Spleen (tissue), 11 donors: ENCODE data around the gene RAP1B. TPM values are rescaled to one million over a fixed set of nuclear protein-coding genes. Genes with fewer than 3 reads are reported as not detected.

Source experiments
- DNase-seq: peaks from one replicate; pipeline ENCODE4 v3.0.0-alpha.2; 2020
- H3K27ac ChIP-seq, 8 donors: fragments of 200-600 bp; sonication (generic) in 7 of 8; 1 replicate in 4 of 8; 2 replicates in 4 of 8; pipeline versions ENCODE4 v1.5.0 to v1.8.0; 2016 to 2021; ENCODE audit warnings: inconsistent platforms in 4 of 8, mild to moderate bottlenecking in 4 of 8, moderate library complexity in 1 of 8
- H3K27me3 ChIP-seq, 7 donors: fragments of 200-600 bp; sonication (generic) in 6 of 7; replicated peaks in 1 of 7; 1 replicate in 4 of 7; 2 replicates in 3 of 7; pipeline versions ENCODE4 v1.5.0 to v1.8.0; 2016 to 2021; ENCODE audit warnings: inconsistent platforms in 3 of 7, mild to moderate bottlenecking in 1 of 7
- H3K36me3 ChIP-seq, 6 donors: fragments of 200-600 bp; sonication (generic) in 5 of 6; 1 replicate in 4 of 6; 2 replicates in 2 of 6; pipeline versions ENCODE4 v1.5.0 to v1.8.0; 2016 to 2021; ENCODE audit warnings: inconsistent platforms in 2 of 6
- H3K4me1 ChIP-seq, 6 donors: fragments of 200-600 bp; sonication (generic) in 5 of 6; 1 replicate in 3 of 6; 2 replicates in 3 of 6; pipeline versions ENCODE4 v1.5.0 to v1.8.0; 2016 to 2021; ENCODE audit warnings: inconsistent platforms in 3 of 6
- H3K4me3 ChIP-seq, 8 donors: fragments of 200-600 bp; sonication (generic) in 7 of 8; 1 replicate in 4 of 8; 2 replicates in 4 of 8; pipeline versions ENCODE4 v1.5.0 to v1.8.0; 2016 to 2021; ENCODE audit warnings: inconsistent platforms in 4 of 8, mild to moderate bottlenecking in 4 of 8, moderate library complexity in 2 of 8
- H3K9me3 ChIP-seq, 8 donors: fragments of 200-600 bp; sonication (generic) in 7 of 8; 1 replicate in 4 of 8; 2 replicates in 4 of 8; pipeline versions ENCODE4 v1.5.0 to v1.8.0; 2016 to 2021; ENCODE audit warnings: inconsistent platforms in 4 of 8
- POLR2A ChIP-seq, 3 donors: fragments of 450-650 bp; IDR thresholded peaks; one replicate each; pipeline ENCODE4 v1.5.1; 2017; ENCODE audit warnings: antibody characterized with exemption in 3 of 3, mild to moderate bottlenecking in 1 of 3
- POLR2AphosphoS5 ChIP-seq, 3 donors: sonication (generic); formaldehyde crosslinking; IDR thresholded peaks; one replicate each; pipeline ENCODE4 v1.5.1; 2017; ENCODE audit warnings: antibody characterized with exemption in 3 of 3
- WGBS, 5 donors: extraction: QIAGEN DNeasy Blood & Tissue Kit in 3 of 5; methylation state at CpG; one replicate each; pipeline versions ENCODE4 v1.1.5 to v1.1.7; 2013 to 2018; 5-methylcytosine and 5-hydroxymethylcytosine counted together
- intact Hi-C: fragments of 100-400 bp; cut with DNase I; formaldehyde crosslinking; loops from one replicate; pipeline ENCODE4 v1.15.0; 2023; ENCODE audit warnings: low total_unique reads
- polyA plus RNA-seq, 3 donors: library from polyadenylated mRNA; stranded (reverse); fragments of 200-250 nt; gene quantifications; one replicate each; pipeline ENCODE4 v1.2.1, GENCODE V29; 2013
- total RNA-seq, 7 donors: library from RNA; depleted of rRNA in 3 of 7; stranded (reverse); fragments of >200 nt in 3 of 7; fragmentation: NEBNext Ultra II Directional in 4 of 7; extraction: Animal tissue kit (Norgen Biotek cat#: 25700) in 4 of 7; gene quantifications; one replicate each; pipeline versions ENCODE4 v1.1.0 to v1.2.1, GENCODE V29; 2016 to 2021
- TF ChIP-seq, protein P1 (sequence below), 11 experiments: fragments of 200-600 bp in 7 of 11; fragments of 450-650 bp in 4 of 11; sonication (generic) in 4 of 11; IDR thresholded peaks in 8 of 11; conservative IDR thresholded peaks in 3 of 11; 1 replicate in 7 of 11; 2 replicates in 4 of 11; pipeline versions ENCODE4 v1.4.0 to v1.8.0; 2016 to 2021; ENCODE audit warnings: antibody characterized with exemption in 11 of 11, inconsistent platforms in 4 of 11, mild to moderate bottlenecking in 1 of 11
- donor health status: healthy with polysubstance abuse.
- donor health status: DM: no; HTN: no; CAD: no; lungs with moderate emphysema.
- donor health status: DM: no; HTN: no; CAD: no.
- donor health status: Bipolar disorder and iron deficiency.
- donor health status: healthy.
- donor health status: DM: no; HTN: no; CAD: no.
- donor health status: DM: yes; HTN: yes; CAD: no.

Gene RAP1B
- total and polyA plus RNA-seq, 10 donors, result 107 to 321 (median 235) TPM

DNA sequence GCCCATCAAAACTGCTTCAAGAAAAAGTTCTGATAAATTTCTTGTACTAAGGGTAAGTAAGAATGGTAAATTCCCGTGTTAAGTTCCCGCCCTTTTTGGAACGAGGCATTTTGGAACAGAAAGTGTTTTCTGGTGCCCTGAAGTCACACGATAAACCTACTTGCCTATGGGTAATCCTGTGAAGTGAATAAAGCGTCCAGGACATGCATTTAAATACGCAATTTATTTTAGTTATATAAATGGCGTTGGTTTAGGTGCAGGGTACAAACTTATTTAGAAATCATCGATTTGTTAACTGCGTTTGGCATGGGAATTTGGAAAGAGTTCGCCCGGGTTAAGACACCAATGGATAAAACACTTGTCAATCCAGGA lies 715 bp upstream of the RAP1B start:
- H3K9me3 ChIP-seq, result no peaks in the 10 kb centered on the region
- intact Hi-C loops, result loop anchor here (5.0 to 10.0 kb wide), 2 partner anchors 75 to 77 kb away; partner anchors contain the start of gene NUP107
- 6 to 15% (median 9%) methylated on average over 11 of the region's 11 CpGs for WGBS, 5 donors
- peak overlapping the region; percentile 36 to 81 (median 64) for H3K4me3 ChIP-seq
- peaks cover 21 to 55% (median 38%) of the 10 kb centered on the region in 6 donors for H3K4me1 ChIP-seq
- no peaks in the 10 kb centered on the region for H3K27me3 ChIP-seq
- TF ChIP-seq, protein P1, sequence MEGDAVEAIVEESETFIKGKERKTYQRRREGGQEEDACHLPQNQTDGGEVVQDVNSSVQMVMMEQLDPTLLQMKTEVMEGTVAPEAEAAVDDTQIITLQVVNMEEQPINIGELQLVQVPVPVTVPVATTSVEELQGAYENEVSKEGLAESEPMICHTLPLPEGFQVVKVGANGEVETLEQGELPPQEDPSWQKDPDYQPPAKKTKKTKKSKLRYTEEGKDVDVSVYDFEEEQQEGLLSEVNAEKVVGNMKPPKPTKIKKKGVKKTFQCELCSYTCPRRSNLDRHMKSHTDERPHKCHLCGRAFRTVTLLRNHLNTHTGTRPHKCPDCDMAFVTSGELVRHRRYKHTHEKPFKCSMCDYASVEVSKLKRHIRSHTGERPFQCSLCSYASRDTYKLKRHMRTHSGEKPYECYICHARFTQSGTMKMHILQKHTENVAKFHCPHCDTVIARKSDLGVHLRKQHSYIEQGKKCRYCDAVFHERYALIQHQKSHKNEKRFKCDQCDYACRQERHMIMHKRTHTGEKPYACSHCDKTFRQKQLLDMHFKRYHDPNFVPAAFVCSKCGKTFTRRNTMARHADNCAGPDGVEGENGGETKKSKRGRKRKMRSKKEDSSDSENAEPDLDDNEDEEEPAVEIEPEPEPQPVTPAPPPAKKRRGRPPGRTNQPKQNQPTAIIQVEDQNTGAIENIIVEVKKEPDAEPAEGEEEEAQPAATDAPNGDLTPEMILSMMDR (IDR thresholded peaks at IDR 0.05 in 8 of 11, conservative IDR thresholded peaks at IDR 0.05 in 3 of 11), result no peak
- TF ChIP-seq POLR2AphosphoS5 (IDR thresholded peaks at IDR 0.05) (no peak), POLR2A (IDR thresholded peaks at IDR 0.05) (no peak)
- peaks cover 0 to 5% (median 0%) of the 10 kb centered on the region in 6 donors for H3K36me3 ChIP-seq
- peak overlapping the region; percentile 94 to 99 (median 98) for H3K27ac ChIP-seq
- DNase-seq, result no peak

DNA sequence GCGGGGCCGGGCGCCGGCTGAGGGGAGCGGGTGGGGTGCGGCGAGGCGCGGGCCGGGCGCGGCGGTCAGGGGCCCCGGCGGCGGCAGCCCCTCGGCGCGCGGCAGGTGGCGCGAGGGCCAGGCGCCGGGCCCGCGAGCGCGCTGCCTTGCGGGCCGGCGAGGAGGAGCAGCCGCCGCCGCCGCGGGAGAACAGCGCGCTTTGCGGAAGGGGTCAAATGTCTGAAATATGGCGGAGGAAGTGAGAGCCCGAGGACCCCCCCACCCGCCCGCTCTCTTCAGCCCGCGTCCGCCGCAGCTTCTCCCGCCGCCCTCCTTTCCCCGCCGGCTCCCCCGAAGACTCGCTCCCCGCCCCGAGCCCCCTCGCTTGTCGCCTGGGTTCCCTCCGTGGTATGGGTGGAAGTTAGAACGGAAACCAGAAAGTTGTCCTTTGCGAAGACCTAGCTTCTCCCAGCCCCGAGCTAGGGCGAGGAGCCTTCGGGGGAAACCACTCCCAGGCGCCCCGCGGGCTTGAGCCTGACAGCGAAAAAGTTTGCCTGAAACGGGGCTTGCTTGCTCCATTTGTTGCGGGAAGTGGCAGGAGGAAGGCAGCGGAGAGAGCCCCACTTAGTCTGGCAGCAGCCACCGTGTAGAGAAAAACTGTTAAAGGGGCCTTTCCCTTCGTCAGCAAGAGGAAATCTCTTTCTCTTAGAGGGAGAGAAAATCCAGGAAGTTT lies 551 bp downstream of the RAP1B start:
- Histone ChIP-seq H3K36me3 (peaks cover 0 to 10% (median 0%) of the 10 kb centered on the region in 6 donors), H3K27ac (peak overlapping the region; percentile 94 to 99 (median 98)), H3K9me3 (no peaks in the 10 kb centered on the region), H3K4me3 (peak overlapping the region; percentile 58 to 81 (median 68)), H3K4me1 (peaks cover 32 to 67% (median 50%) of the 10 kb centered on the region in 6 donors), H3K27me3 (no peaks in the 10 kb centered on the region)
- intact Hi-C loops, result loop anchor here (5.0 kb wide), 1 partner anchor 76 kb away; the partner anchor contains the start of gene NUP107
- WGBS, 5 donors, result 0 to 1% (median 0%) methylated on average over 32 to 72 of the region's 72 CpGs
- TF ChIP-seq POLR2A (IDR thresholded peaks at IDR 0.05) (peak in 1 of 3 donors; percentile 28), POLR2AphosphoS5 (IDR thresholded peaks at IDR 0.05) (peak; percentile 70 to 77 (median 76))
- TF ChIP-seq, protein P1 (IDR thresholded peaks at IDR 0.05 in 8 of 11, conservative IDR thresholded peaks at IDR 0.05 in 3 of 11), result peak in 1 of 11 experiments; percentile 14
- peak; percentile 92 for DNase-seq

DNA sequence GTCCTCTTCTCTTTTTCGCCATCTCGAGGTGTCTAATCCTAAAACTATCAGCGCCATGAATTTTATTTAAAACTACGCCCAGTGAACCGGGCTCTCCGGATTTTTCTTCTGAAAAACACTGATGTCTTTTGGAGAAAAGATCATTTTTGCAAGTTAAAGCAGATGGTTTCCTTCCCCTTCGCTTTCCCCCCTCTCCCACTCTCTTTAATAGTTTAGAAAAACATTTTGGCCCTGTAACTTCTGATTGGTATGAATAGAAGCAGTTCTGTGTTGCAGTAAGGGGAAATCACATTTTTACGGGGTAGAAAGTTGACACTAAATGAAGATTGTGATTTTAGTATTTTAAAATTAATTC lies 1.1 kb downstream of the RAP1B start:
- Histone ChIP-seq H3K27ac (peak overlapping the region; percentile 94 to 99 (median 98)), H3K9me3 (no peaks in the 10 kb centered on the region), H3K4me3 (peak overlapping the region; percentile 58 to 81 (median 68)), H3K4me1 (peaks cover 37 to 73% (median 56%) of the 10 kb centered on the region in 6 donors), H3K36me3 (peaks cover 0 to 16% (median 0%) of the 10 kb centered on the region in 6 donors), H3K27me3 (no peaks in the 10 kb centered on the region)
- intact Hi-C loops, result loop anchor here (5.0 kb wide), 1 partner anchor 76 kb away; the partner anchor contains the start of gene NUP107
- WGBS, 5 donors, result 0 to 1% (median 1%) methylated on average over 8 of the region's 8 CpGs
- no peak for DNase-seq
- TF ChIP-seq POLR2A (IDR thresholded peaks at IDR 0.05) (no peak), POLR2AphosphoS5 (IDR thresholded peaks at IDR 0.05) (no peak)
- TF ChIP-seq, protein P1 (IDR thresholded peaks at IDR 0.05 in 8 of 11, conservative IDR thresholded peaks at IDR 0.05 in 3 of 11), result no peak

- H3K27me3 ChIP-seq, result no peaks in the 10 kb centered on the region
- peak overlapping the region; percentile 58 to 81 (median 68) for H3K4me3 ChIP-seq
- no peaks in the 10 kb centered on the region for H3K9me3 ChIP-seq
- H3K27ac ChIP-seq, result peak overlapping the region; percentile 94 to 99 (median 98)
- 1 to 2% (median 2%) methylated on average over 5 of the region's 5 CpGs for WGBS, 5 donors
- H3K4me1 ChIP-seq, result peaks cover 41 to 77% (median 60%) of the 10 kb centered on the region in 6 donors
- peaks cover 0 to 16% (median 0%) of the 10 kb centered on the region in 6 donors for H3K36me3 ChIP-seq
- TF ChIP-seq POLR2AphosphoS5 (IDR thresholded peaks at IDR 0.05), result no peak
- TF ChIP-seq, protein P1 (IDR thresholded peaks at IDR 0.05 in 8 of 11, conservative IDR thresholded peaks at IDR 0.05 in 3 of 11), result no peak
- TF ChIP-seq POLR2A (IDR thresholded peaks at IDR 0.05), result no peak
- DNase-seq, result no peak
- intact Hi-C loops, result loop anchor here (5.0 kb wide), 1 partner anchor 75 kb away; the partner anchor contains the start of gene NUP107
Observed at GRCh38 chr12:68612202-68612601, 1.5 kb downstream of the RAP1B start.
